ENCODE results near the gene ERGIC1. TPM values are rescaled to one million over a fixed set of nuclear protein-coding genes. Genes with fewer than 3 reads are reported as not detected.

ERGIC1 gene
- total RNA-seq, 1 experiment from 2014 or later, result 77.0 TPM

GRCh38 chr5:172883066-172883465, 49.0 kb downstream of the ERGIC1 start:
- no peak overlapping the region for H2AFZ ChIP-seq (ENCODE audit: low read length)
- DNase-seq, result no peak
- H2BK12ac ChIP-seq (ENCODE audit: insufficient read length, low read depth, low read length), result no peak overlapping the region
- H4K5ac ChIP-seq (ENCODE audit: insufficient read length, low read depth, low read length), result no peak overlapping the region
- no peaks in the 10 kb centered on the region for H3K9me3 ChIP-seq (ENCODE audit: control insufficient read depth, low read depth, low read length)
- H2BK20ac ChIP-seq (ENCODE audit: low read depth, low read length, poor library complexity, severe bottlenecking), result no peak overlapping the region
- no peaks in the 10 kb centered on the region for H3K27me3 ChIP-seq (ENCODE audit: insufficient read depth, low read length)
- H3K9me3 Mint-ChIP-seq, result peaks cover 0 to 4% of the 10 kb centered on the region in 2 experiments; a peak in 2 of 5 replicates
- H3K14ac ChIP-seq (ENCODE audit: insufficient read depth, low read length), result no peak overlapping the region
- H3T11ph ChIP-seq (ENCODE audit: low read length), result no peak overlapping the region
- H2BK5ac ChIP-seq (ENCODE audit: insufficient read length, low read length), result no peak overlapping the region
- no peaks in the 10 kb centered on the region for H3K27me3 Mint-ChIP-seq (ENCODE audit: low read depth)
- TF ChIP-seq, protein P1, sequence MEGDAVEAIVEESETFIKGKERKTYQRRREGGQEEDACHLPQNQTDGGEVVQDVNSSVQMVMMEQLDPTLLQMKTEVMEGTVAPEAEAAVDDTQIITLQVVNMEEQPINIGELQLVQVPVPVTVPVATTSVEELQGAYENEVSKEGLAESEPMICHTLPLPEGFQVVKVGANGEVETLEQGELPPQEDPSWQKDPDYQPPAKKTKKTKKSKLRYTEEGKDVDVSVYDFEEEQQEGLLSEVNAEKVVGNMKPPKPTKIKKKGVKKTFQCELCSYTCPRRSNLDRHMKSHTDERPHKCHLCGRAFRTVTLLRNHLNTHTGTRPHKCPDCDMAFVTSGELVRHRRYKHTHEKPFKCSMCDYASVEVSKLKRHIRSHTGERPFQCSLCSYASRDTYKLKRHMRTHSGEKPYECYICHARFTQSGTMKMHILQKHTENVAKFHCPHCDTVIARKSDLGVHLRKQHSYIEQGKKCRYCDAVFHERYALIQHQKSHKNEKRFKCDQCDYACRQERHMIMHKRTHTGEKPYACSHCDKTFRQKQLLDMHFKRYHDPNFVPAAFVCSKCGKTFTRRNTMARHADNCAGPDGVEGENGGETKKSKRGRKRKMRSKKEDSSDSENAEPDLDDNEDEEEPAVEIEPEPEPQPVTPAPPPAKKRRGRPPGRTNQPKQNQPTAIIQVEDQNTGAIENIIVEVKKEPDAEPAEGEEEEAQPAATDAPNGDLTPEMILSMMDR (conservative IDR thresholded peaks at IDR 0.05), result no peak
- no peak overlapping the region for H3K4me2 ChIP-seq (ENCODE audit: insufficient read depth, insufficient read length, low read length)
- H3K23ac ChIP-seq (ENCODE audit: insufficient read length, low read depth, low read length), result no peak overlapping the region
- no peak overlapping the region for H3K27ac ChIP-seq (ENCODE audit: insufficient read length, low read depth, low read length)
- no peak overlapping the region for H3K4ac ChIP-seq (ENCODE audit: low read depth, low read length)
- H4K8ac ChIP-seq (replicated peaks; ENCODE audit: insufficient read length, low read depth, low read length), result no peak overlapping the region
- H3K79me2 ChIP-seq (ENCODE audit: insufficient read depth, low read length), result no peaks in the 10 kb centered on the region
- H3K9ac ChIP-seq (ENCODE audit: extremely low read depth, insufficient read length, low read length), result no peak overlapping the region
- H2BK15ac ChIP-seq (ENCODE audit: low read depth, low read length), result no peak overlapping the region
- H3K4me3 Mint-ChIP-seq, result no peak overlapping the region
- H4K20me1 ChIP-seq (ENCODE audit: control insufficient read depth, insufficient read depth, insufficient read length), result peaks cover 3% of the 10 kb centered on the region
- H3K79me1 ChIP-seq (ENCODE audit: insufficient read depth, low read depth, low read length, poor library complexity, severe bottlenecking), result peaks cover 6% of the 10 kb centered on the region
- no peak overlapping the region for H3K18ac ChIP-seq (ENCODE audit: insufficient read length, low read depth, low read length)
- no peak overlapping the region for H2BK120ac ChIP-seq (ENCODE audit: low read depth, low read length, poor library complexity, severe bottlenecking)
- peaks cover 3 to 25% of the 10 kb centered on the region in 2 experiments for H3K4me1 Mint-ChIP-seq
- peaks cover 13 to 32% (median 24%) of the 10 kb centered on the region in 3 experiments for H3K36me3 Mint-ChIP-seq (ENCODE audit: insufficient read depth in 1 of 3, low read depth in 3 of 3)
- H3K4me1 ChIP-seq (ENCODE audit: insufficient read depth, low read length), result no peaks in the 10 kb centered on the region
- H3K56ac ChIP-seq (ENCODE audit: insufficient read length, low read depth, low read length), result no peak overlapping the region
- H3K23me2 ChIP-seq (ENCODE audit: insufficient read length, low read depth, low read length, poor library complexity, severe bottlenecking), result no peaks in the 10 kb centered on the region
- H2AK5ac ChIP-seq (ENCODE audit: insufficient read length, low read length), result no peak overlapping the region
- H3K27ac Mint-ChIP-seq, result no peak overlapping the region
- no peak overlapping the region for H4K91ac ChIP-seq (ENCODE audit: insufficient read length, low read depth, low read length)
- WGBS (ENCODE audit: extremely low coverage, insufficient read length, low lambda C conversion rate), result no CpG with 5 or more reads among the region's 3 CpGs

All from H9 (cell line).